Gastroesophageal sphincter (tissue), 3 donors: ENCODE results near the gene VPS51.

Experiments used
- EP300 ChIP-seq: sonication (generic); formaldehyde crosslinking; IDR thresholded peaks from one replicate; pipeline ENCODE4 v1.6.1; 2017; ENCODE audit warnings: antibody characterized with exemption, mild to moderate bottlenecking
- POLR2A ChIP-seq, 2 donors: fragments of 450-650 bp; IDR thresholded peaks; one replicate each; pipeline ENCODE4 v1.6.1; 2017; ENCODE audit warnings: antibody characterized with exemption in 2 of 2, mild to moderate bottlenecking in 2 of 2, moderate library complexity in 1 of 2
- TF ChIP-seq, protein P1 (sequence below), 4 experiments: fragments of 200-600 bp in 2 of 4; fragments of 450-650 bp in 2 of 4; sonication (generic) in 1 of 4; IDR thresholded peaks; one replicate each; pipeline ENCODE4 v1.5.1; 2017 to 2019; ENCODE audit warnings: antibody characterized with exemption in 4 of 4, mild to moderate bottlenecking in 2 of 4, moderate library complexity in 2 of 4

DNA sequence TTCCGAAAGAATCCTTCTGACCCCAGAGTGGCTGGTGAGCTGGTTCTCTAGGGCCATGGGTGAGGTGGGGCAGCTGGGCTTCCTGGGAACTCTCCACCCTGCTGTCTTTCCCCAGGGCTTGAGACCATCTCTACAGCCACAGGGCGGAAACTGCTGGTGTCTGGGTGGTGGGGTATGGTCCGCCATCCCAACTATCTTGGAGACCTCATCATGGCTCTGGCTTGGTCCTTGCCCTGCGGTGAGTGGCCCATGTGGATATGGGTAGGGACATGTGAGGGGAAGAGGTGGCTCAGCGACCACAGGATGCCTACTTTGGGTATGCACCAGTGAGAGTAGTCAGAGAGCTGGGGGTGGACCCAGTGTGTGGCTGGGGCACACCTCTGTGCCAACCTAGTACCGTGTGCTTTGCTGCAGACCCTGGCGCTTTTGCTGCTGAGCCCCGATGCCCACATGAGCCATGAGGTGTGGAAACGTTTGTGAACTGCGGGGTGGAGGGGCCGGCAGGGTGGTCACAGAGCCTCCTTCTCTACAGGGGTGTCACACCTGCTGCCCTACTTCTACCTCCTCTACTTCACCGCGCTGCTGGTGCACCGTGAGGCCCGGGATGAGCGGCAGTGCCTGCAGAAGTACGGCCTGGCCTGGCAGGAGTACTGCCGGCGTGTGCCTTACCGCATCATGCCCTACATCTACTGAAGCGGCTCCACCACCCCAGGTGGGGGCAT is 19.5 kb downstream of the VPS51 start:
- TF ChIP-seq, protein P1, sequence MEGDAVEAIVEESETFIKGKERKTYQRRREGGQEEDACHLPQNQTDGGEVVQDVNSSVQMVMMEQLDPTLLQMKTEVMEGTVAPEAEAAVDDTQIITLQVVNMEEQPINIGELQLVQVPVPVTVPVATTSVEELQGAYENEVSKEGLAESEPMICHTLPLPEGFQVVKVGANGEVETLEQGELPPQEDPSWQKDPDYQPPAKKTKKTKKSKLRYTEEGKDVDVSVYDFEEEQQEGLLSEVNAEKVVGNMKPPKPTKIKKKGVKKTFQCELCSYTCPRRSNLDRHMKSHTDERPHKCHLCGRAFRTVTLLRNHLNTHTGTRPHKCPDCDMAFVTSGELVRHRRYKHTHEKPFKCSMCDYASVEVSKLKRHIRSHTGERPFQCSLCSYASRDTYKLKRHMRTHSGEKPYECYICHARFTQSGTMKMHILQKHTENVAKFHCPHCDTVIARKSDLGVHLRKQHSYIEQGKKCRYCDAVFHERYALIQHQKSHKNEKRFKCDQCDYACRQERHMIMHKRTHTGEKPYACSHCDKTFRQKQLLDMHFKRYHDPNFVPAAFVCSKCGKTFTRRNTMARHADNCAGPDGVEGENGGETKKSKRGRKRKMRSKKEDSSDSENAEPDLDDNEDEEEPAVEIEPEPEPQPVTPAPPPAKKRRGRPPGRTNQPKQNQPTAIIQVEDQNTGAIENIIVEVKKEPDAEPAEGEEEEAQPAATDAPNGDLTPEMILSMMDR (IDR thresholded peaks at IDR 0.05): no peak
- no peak for TF ChIP-seq POLR2A (IDR thresholded peaks at IDR 0.05)
- TF ChIP-seq EP300: no peak
